Peyer's patch (tissue), 4 donors: ENCODE data around the gene GIGYF2.

Experiments used
- CTCF ChIP-seq, 6 experiments: fragments of 450-650 bp in 4 of 6; fragments of 200-600 bp in 2 of 6; sonication (generic) in 1 of 6; IDR thresholded peaks; one replicate each; pipeline ENCODE4 v1.5.1; 2017 to 2019; ENCODE audit warnings: antibody characterized with exemption in 6 of 6, mild to moderate bottlenecking in 3 of 6, moderate library complexity in 1 of 6
- POLR2A ChIP-seq, 2 donors: fragments of 450-650 bp; IDR thresholded peaks; one replicate each; pipeline ENCODE4 v1.5.1; 2017; ENCODE audit warnings: antibody characterized with exemption in 2 of 2, mild to moderate bottlenecking in 2 of 2, moderate library complexity in 2 of 2

- no peak for TF ChIP-seq CTCF (IDR thresholded peaks at IDR 0.05)
- TF ChIP-seq POLR2A (IDR thresholded peaks at IDR 0.05): no peak
Measured at GRCh38 chr2:232675381-232675780, 21.8 kb upstream of the GIGYF2 start.
